Omental fat pad (tissue), 4 donors: ENCODE data around the gene GALNTL6. TPM values are rescaled to one million over a fixed set of nuclear protein-coding genes. Genes with fewer than 3 reads are reported as not detected.

Experiments
- ATAC-seq: fragments of 150-250 bp; one replicate; pipeline ENCODE4 v1.9.1; 2016; ENCODE audit warnings: mild to moderate bottlenecking, moderate library complexity; ENCODE audit not compliant: low FRiP score
- DNase-seq: peaks from one replicate; pipeline ENCODE4 v3.0.0-alpha.2; 2019; ENCODE audit warnings: low spot score
- CTCF ChIP-seq, 3 donors: fragments of 450-650 bp; IDR thresholded peaks; one replicate each; pipeline ENCODE4 v1.5.1; 2016 to 2017; ENCODE audit warnings: antibody characterized with exemption in 3 of 3, mild to moderate bottlenecking in 3 of 3, moderate library complexity in 2 of 3
- total RNA-seq, 4 donors: library from RNA; depleted of rRNA; stranded (reverse); fragments of >200 nt; gene quantifications; one replicate each; pipeline ENCODE4 v1.1.0, GENCODE V29; 2016

GALNTL6 gene
- total RNA-seq, 4 donors from 2014 or later, result not detected

GRCh38 chr4:172865103-172865502 lies 1051.9 kb downstream of the GALNTL6 start:
- TF ChIP-seq CTCF (IDR thresholded peaks at IDR 0.05), result no peak
- ATAC-seq, result no peak
- DNase-seq, result no peak

GRCh38 chr4:172865531-172866127 lies 1052.4 kb downstream of the GALNTL6 start:
- no peak for TF ChIP-seq CTCF (IDR thresholded peaks at IDR 0.05)
- DNase-seq (no peak), ATAC-seq (no peak)

GRCh38 chr4:172866421-172866820 lies 1053.2 kb downstream of the GALNTL6 start:
- no peak for ATAC-seq
- no peak for DNase-seq
- no peak for TF ChIP-seq CTCF (IDR thresholded peaks at IDR 0.05)

GRCh38 chr4:172867835-172868234 lies 1054.6 kb downstream of the GALNTL6 start:
- DNase-seq (no peak), ATAC-seq (no peak)
- no peak for TF ChIP-seq CTCF (IDR thresholded peaks at IDR 0.05)

- no peak for TF ChIP-seq CTCF (IDR thresholded peaks at IDR 0.05)
- no peak for DNase-seq
- ATAC-seq, result no peak
Observed at GRCh38 chr4:172868271-172868670, 1055.1 kb downstream of the GALNTL6 start.

GRCh38 chr4:172869621-172870268 lies 1056.5 kb downstream of the GALNTL6 start:
- DNase-seq, result no peak
- ATAC-seq, result no peak
- no peak for TF ChIP-seq CTCF (IDR thresholded peaks at IDR 0.05)

GRCh38 chr4:172871381-172871780 lies 1058.2 kb downstream of the GALNTL6 start:
- TF ChIP-seq CTCF (IDR thresholded peaks at IDR 0.05), result no peak
- ATAC-seq (no peak), DNase-seq (no peak)
